H1 (cell line): ENCODE data around the gene SLC13A4.
"Not testable (repeated sequence)": the region's sequence is repeated elsewhere in the genome, so short reads cannot be mapped to it uniquely, and the experiment has no call there.

Experiments used
- CBX5 ChIP-seq: fragments of 300-800, 300-1000 bp; sonication (generic); IDR thresholded peaks from 2 replicates; pipeline ENCODE4 v1.7.1; 2016; ENCODE audit warnings: antibody characterized with exemption, low read length, low read depth
- CREB1 ChIP-seq: IDR thresholded peaks from 2 replicates; pipeline ENCODE4 v1.6.1; 2012; ENCODE audit warnings: inconsistent platforms
- EZH2 ChIP-seq: fragments of 200-600 bp; sonication (generic); IDR thresholded peaks from 2 replicates; pipeline ENCODE4 v1.7.1; 2012; ENCODE audit warnings: low read depth, mild to moderate bottlenecking, moderate library complexity, low read length, inconsistent platforms; ENCODE audit not compliant: severe bottlenecking
- JUN ChIP-seq: IDR thresholded peaks from 2 replicates; pipeline ENCODE4 v1.6.1; 2011; ENCODE audit warnings: low read depth, mild to moderate bottlenecking, improper control_type of control experiment, low read length
- POLR2A ChIP-seq, 2 experiments: IDR thresholded peaks; 1 replicate in 1 of 2; 2 replicates in 1 of 2; pipeline ENCODE4 v1.6.1; 2011; ENCODE audit warnings: low read depth in 2 of 2, low read length in 2 of 2, mild to moderate bottlenecking in 2 of 2; ENCODE audit errors: control extremely low read depth in 1 of 2
- POLR2AphosphoS5 ChIP-seq: IDR thresholded peaks from 2 replicates; pipeline ENCODE4 v1.6.1; 2011; ENCODE audit warnings: low read depth, low read length
- RAD21 ChIP-seq, 2 experiments: IDR thresholded peaks in 1 of 2; conservative IDR thresholded peaks in 1 of 2; 2 replicates each; pipeline ENCODE4 v1.6.1; 2011; ENCODE audit warnings: low read depth in 2 of 2, low read length in 2 of 2, improper control_type of control experiment in 1 of 2, inconsistent platforms in 1 of 2, mild to moderate bottlenecking in 1 of 2, moderate library complexity in 1 of 2
- RFX5 ChIP-seq: IDR thresholded peaks from 2 replicates; pipeline ENCODE4 v1.6.1; 2011; ENCODE audit warnings: low read depth, low read length, improper control_type of control experiment, borderline replicate concordance
- SIX5 ChIP-seq: IDR thresholded peaks from 2 replicates; pipeline ENCODE4 v1.6.1; 2011; ENCODE audit warnings: mild to moderate bottlenecking, low read depth, low read length
- TCF12 ChIP-seq: IDR thresholded peaks from 2 replicates; pipeline ENCODE4 v1.6.1; 2011; ENCODE audit warnings: low read depth, mild to moderate bottlenecking, low read length
- TF ChIP-seq, protein P1 (sequence below), 3 experiments: IDR thresholded peaks; 1 replicate in 2 of 3; 2 replicates in 1 of 3; pipeline versions ENCODE4 v1.5.1 to v1.6.1; 2011; ENCODE audit warnings: low read length in 3 of 3, mild to moderate bottlenecking in 3 of 3, inconsistent platforms in 2 of 3, low read depth in 1 of 3, moderate library complexity in 1 of 3; ENCODE audit not compliant: insufficient read depth in 1 of 3; ENCODE audit errors: control extremely low read depth in 1 of 3
- TF ChIP-seq, protein P2 (sequence below): IDR thresholded peaks from 2 replicates; pipeline ENCODE4 v1.6.1; 2012; ENCODE audit warnings: low read length, inconsistent platforms
- TF ChIP-seq, protein P3 (sequence below): IDR thresholded peaks from 2 replicates; pipeline ENCODE4 v1.6.1; 2012; ENCODE audit warnings: inconsistent platforms
- TF ChIP-seq, protein P4 (sequence below): IDR thresholded peaks from 2 replicates; pipeline ENCODE4 v1.6.1; 2011; ENCODE audit warnings: low read length, improper control_type of control experiment

DNA sequence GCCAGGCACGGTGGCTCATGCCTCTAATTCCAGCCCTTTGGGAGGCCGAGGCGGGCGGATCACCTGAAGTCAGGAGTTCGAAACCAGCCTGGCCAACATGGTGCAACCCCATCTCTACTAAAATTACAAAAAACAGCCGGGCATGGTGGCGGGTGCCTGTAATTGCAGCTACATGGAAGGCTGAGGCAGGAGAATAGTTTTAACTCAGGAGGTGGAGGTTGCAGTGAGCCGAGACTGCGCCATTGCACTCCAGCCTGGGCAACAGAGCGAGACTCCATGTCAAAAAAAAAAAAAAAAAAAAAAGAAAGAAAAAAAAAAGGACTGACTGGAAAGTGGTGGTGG lies 9.3 kb upstream of the SLC13A4 start:
- not testable (repeated sequence) for TF ChIP-seq POLR2A (IDR thresholded peaks at IDR 0.05; ENCODE audit: control extremely low read depth in 1 of 2, low read depth in 2 of 2, low read length in 2 of 2); CREB1; CBX5; RAD21 (IDR thresholded peaks at IDR 0.05 in 1 of 2, conservative IDR thresholded peaks at IDR 0.05 in 1 of 2; ENCODE audit: low read depth in 2 of 2, low read length in 2 of 2); JUN; EZH2; SIX5; TCF12; POLR2AphosphoS5; RFX5
- TF ChIP-seq, protein P1, sequence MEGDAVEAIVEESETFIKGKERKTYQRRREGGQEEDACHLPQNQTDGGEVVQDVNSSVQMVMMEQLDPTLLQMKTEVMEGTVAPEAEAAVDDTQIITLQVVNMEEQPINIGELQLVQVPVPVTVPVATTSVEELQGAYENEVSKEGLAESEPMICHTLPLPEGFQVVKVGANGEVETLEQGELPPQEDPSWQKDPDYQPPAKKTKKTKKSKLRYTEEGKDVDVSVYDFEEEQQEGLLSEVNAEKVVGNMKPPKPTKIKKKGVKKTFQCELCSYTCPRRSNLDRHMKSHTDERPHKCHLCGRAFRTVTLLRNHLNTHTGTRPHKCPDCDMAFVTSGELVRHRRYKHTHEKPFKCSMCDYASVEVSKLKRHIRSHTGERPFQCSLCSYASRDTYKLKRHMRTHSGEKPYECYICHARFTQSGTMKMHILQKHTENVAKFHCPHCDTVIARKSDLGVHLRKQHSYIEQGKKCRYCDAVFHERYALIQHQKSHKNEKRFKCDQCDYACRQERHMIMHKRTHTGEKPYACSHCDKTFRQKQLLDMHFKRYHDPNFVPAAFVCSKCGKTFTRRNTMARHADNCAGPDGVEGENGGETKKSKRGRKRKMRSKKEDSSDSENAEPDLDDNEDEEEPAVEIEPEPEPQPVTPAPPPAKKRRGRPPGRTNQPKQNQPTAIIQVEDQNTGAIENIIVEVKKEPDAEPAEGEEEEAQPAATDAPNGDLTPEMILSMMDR (IDR thresholded peaks at IDR 0.05; ENCODE audit: control extremely low read depth in 1 of 3, insufficient read depth in 1 of 3, low read depth in 1 of 3, low read length in 3 of 3) = not testable (repeated sequence)
- TF ChIP-seq, protein P2, sequence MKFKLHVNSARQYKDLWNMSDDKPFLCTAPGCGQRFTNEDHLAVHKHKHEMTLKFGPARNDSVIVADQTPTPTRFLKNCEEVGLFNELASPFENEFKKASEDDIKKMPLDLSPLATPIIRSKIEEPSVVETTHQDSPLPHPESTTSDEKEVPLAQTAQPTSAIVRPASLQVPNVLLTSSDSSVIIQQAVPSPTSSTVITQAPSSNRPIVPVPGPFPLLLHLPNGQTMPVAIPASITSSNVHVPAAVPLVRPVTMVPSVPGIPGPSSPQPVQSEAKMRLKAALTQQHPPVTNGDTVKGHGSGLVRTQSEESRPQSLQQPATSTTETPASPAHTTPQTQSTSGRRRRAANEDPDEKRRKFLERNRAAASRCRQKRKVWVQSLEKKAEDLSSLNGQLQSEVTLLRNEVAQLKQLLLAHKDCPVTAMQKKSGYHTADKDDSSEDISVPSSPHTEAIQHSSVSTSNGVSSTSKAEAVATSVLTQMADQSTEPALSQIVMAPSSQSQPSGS = not testable (repeated sequence)
- TF ChIP-seq, protein P3, sequence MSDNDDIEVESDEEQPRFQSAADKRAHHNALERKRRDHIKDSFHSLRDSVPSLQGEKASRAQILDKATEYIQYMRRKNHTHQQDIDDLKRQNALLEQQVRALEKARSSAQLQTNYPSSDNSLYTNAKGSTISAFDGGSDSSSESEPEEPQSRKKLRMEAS = not testable (repeated sequence)
- TF ChIP-seq, protein P4, sequence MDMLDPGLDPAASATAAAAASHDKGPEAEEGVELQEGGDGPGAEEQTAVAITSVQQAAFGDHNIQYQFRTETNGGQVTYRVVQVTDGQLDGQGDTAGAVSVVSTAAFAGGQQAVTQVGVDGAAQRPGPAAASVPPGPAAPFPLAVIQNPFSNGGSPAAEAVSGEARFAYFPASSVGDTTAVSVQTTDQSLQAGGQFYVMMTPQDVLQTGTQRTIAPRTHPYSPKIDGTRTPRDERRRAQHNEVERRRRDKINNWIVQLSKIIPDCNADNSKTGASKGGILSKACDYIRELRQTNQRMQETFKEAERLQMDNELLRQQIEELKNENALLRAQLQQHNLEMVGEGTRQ = not testable (repeated sequence)
